Small intestine (tissue), 4 donors: ENCODE results near the gene ZNF433. TPM values are rescaled to one million over a fixed set of nuclear protein-coding genes. Genes with fewer than 3 reads are reported as not detected.

Source experiments
- polyA plus RNA-seq, 4 donors: library from polyadenylated mRNA; stranded (reverse) in 3 of 4; unstranded in 1 of 4; fragments of 200-250 nt in 3 of 4; fragments of 120-200 nt in 1 of 4; gene quantifications; one replicate each; pipeline versions ENCODE4 v1.2.1 to v1.2.3, GENCODE V29; 2013
- donor health status: healthy with polysubstance abuse.
- donor health status: Bipolar disorder and iron deficiency.
- donor health status: healthy.

Gene ZNF433
- polyA plus RNA-seq, 4 donors, result 0.22 to 7.0 (median 0.96) TPM

Other genes with a start within 250 kb of the ZNF433 start
- 1 to 10 TPM in 2 of 4 donors, under 1 TPM in 2; 0.45 to 1.9 (median 0.96) TPM for gene ZNF491, start 237.2 kb downstream of the ZNF433 start, polyA plus RNA-seq
- gene ZNF440, start 221.4 kb downstream of the ZNF433 start, polyA plus RNA-seq, result 10 to 100 TPM in 1 of 4 donors, 1 to 10 TPM in 3; 3.5 to 18.0 (median 7.4) TPM
- gene ZNF439, start 187.0 kb downstream of the ZNF433 start, polyA plus RNA-seq, result 1 to 10 TPM; 1.1 to 8.0 (median 4.2) TPM
- 10 to 100 TPM in 1 of 4 donors, 1 to 10 TPM in 3; 1.4 to 30.4 (median 3.9) TPM for gene ZNF69, start 147.9 kb downstream of the ZNF433 start, polyA plus RNA-seq
- 10 to 100 TPM in 3 of 4 donors, 1 to 10 TPM in 1; 7.3 to 24.6 (median 15.6) TPM for gene ZNF700, start 110.6 kb downstream of the ZNF433 start, polyA plus RNA-seq
- gene ZNF763, start 70.6 kb downstream of the ZNF433 start, polyA plus RNA-seq, result 1 to 10 TPM; 1.9 to 5.1 (median 3.5) TPM
- gene ZNF878, start 17.3 kb upstream of the ZNF433 start, polyA plus RNA-seq, result under 1 TPM in 2 of 4 donors, not detected in 2; 0.15 to 0.50 TPM
- gene ZNF844, start 29.1 kb upstream of the ZNF433 start, polyA plus RNA-seq, result 10 to 100 TPM in 1 of 4 donors, 1 to 10 TPM in 3; 1.6 to 17.1 (median 2.4) TPM
- 1 to 10 TPM; 2.4 to 7.0 (median 3.5) TPM for gene ZNF20, start 104.7 kb upstream of the ZNF433 start, polyA plus RNA-seq
- 1 to 10 TPM in 2 of 4 donors, not detected in 2; 1.3 to 4.8 TPM for gene ZNF625, start 121.1 kb upstream of the ZNF433 start, polyA plus RNA-seq
- gene ZNF136, start 127.4 kb upstream of the ZNF433 start, polyA plus RNA-seq, result 10 to 100 TPM in 1 of 4 donors, 1 to 10 TPM in 3; 2.7 to 11.1 (median 3.2) TPM